Liver (tissue), 3 donors: ENCODE results near the gene MAP6.

Experiments used
- CTCF ChIP-seq: fragments of 150-350 bp; IDR thresholded peaks from 2 replicates; pipeline ENCODE4 v1.5.1; 2017; ENCODE audit warnings: improper control_type of control experiment, low read depth, low read length; ENCODE audit not compliant: missing input control
- MAX ChIP-seq: IDR thresholded peaks from 2 replicates; pipeline ENCODE4 v1.6.1; 2016; ENCODE audit warnings: antibody characterized with exemption
- RAD21 ChIP-seq, 2 donors: IDR thresholded peaks; 2 replicates each; pipeline ENCODE4 v1.6.1; 2016; ENCODE audit warnings: antibody characterized with exemption in 2 of 2, mild to moderate bottlenecking in 2 of 2
- SP1 ChIP-seq: IDR thresholded peaks from 2 replicates; pipeline ENCODE4 v1.6.1; 2018; ENCODE audit warnings: antibody characterized with exemption, mild to moderate bottlenecking
- TAF1 ChIP-seq: conservative IDR thresholded peaks from 2 replicates; pipeline ENCODE4 v1.6.1; 2016; ENCODE audit warnings: antibody characterized with exemption, mild to moderate bottlenecking
- YY1 ChIP-seq: IDR thresholded peaks from 2 replicates; pipeline ENCODE4 v1.6.1; 2016; ENCODE audit warnings: antibody characterized with exemption, mild to moderate bottlenecking
- donor health status: healthy.
- donor health status: healthy.

GRCh38 chr11:75652936-75653335 is 15.9 kb downstream of the MAP6 start:
- TF ChIP-seq TAF1 (no peak), MAX (no peak), CTCF (no peak), SP1 (no peak), RAD21 (IDR thresholded peaks at IDR 0.05) (no peak), YY1 (no peak)
